Smooth muscle cell (in vitro differentiated cells): ENCODE measurements around the gene LYSET. TPM values are rescaled to one million over a fixed set of nuclear protein-coding genes. Genes with fewer than 3 reads are reported as not detected.
A peak's percentile ranks its signal among the peaks of the same experiment; 100 is the strongest.

Experiments used
- DNase-seq: peaks from one replicate; lab custom pipeline; 2025; ENCODE audit not compliant: unreplicated experiment; lab: John Stamatoyannopoulos, UW
- H2AFZ ChIP-seq: fragments of 200-600 bp; sonication (generic); 2 replicates; pipeline ENCODE4 v1.6.0; 2016; ENCODE audit warnings: antibody characterized with exemption, low read depth, mild to moderate bottlenecking
- H3F3A ChIP-seq: fragments of 200-600 bp; sonication (generic); 2 replicates; pipeline ENCODE4 v1.6.0; 2017; ENCODE audit warnings: antibody characterized with exemption, low read depth
- H3K27ac ChIP-seq: fragments of 200-600 bp; sonication (generic); 2 replicates; pipeline ENCODE4 v1.5.1; 2016; ENCODE audit warnings: low read depth, mild to moderate bottlenecking
- H3K27me3 ChIP-seq: fragments of 200-600 bp; sonication (generic); 2 replicates; pipeline ENCODE4 v1.6.1; 2016; ENCODE audit warnings: low read depth, mild to moderate bottlenecking
- H3K36me3 ChIP-seq: fragments of 200-600 bp; sonication (generic); 2 replicates; pipeline ENCODE4 v1.5.1; 2016; ENCODE audit warnings: low read depth
- H3K4me1 ChIP-seq: fragments of 200-600 bp; sonication (generic); 2 replicates; pipeline ENCODE4 v1.5.1; 2016; ENCODE audit warnings: low read depth
- H3K4me2 ChIP-seq: fragments of 200-600 bp; sonication (generic); 2 replicates; pipeline ENCODE4 v1.6.0; 2016; ENCODE audit warnings: mild to moderate bottlenecking
- H3K4me3 ChIP-seq: fragments of 200-600 bp; sonication (generic); 2 replicates; pipeline ENCODE4 v1.5.1; 2016; ENCODE audit warnings: mild to moderate bottlenecking
- H3K79me2 ChIP-seq: fragments of 200-600 bp; sonication (generic); 2 replicates; pipeline ENCODE4 v1.6.0; 2016; ENCODE audit warnings: low read depth, mild to moderate bottlenecking
- H3K9ac ChIP-seq: fragments of 200-600 bp; sonication (generic); 2 replicates; pipeline ENCODE4 v1.6.0; 2016; ENCODE audit warnings: low read depth
- H3K9me3 ChIP-seq: fragments of 200-600 bp; sonication (generic); replicated peaks from 2 replicates; pipeline ENCODE4 v1.5.1; 2016; ENCODE audit warnings: low read depth
- H4K20me1 ChIP-seq: fragments of 200-600 bp; sonication (generic); 2 replicates; pipeline ENCODE4 v1.6.0; 2016; ENCODE audit warnings: low read depth
- WGBS: methylation state at CpG from one replicate; pipeline ENCODE4 v1.1.7; 2016; ENCODE audit warnings: low lambda C conversion rate; 5-methylcytosine and 5-hydroxymethylcytosine counted together
- polyA plus RNA-seq: library from polyadenylated mRNA; unstranded; fragments of >200 nt; fragmentation: Nextera tagmentation; extraction: Ambion mirVana; gene quantifications from 2 replicates; pipeline ENCODE4 v1.2.1, GENCODE V29; 2016
- total RNA-seq: library from RNA; depleted of rRNA; stranded (reverse); fragments of >200 nt; gene quantifications from 2 replicates; pipeline ENCODE4 v1.2.3, GENCODE V29; 2014
- TF ChIP-seq, protein P1 (sequence below): fragments of 200-600 bp; sonication (generic); IDR thresholded peaks from 2 replicates; pipeline ENCODE4 v1.5.1; 2017; ENCODE audit warnings: borderline replicate concordance, mild to moderate bottlenecking, antibody characterized with exemption; ENCODE audit not compliant: insufficient read depth, poor library complexity, severe bottlenecking

LYSET gene
- total and polyA plus RNA-seq, 2 experiments from 2014 or later = 7.9 to 17.9 TPM

DNA sequence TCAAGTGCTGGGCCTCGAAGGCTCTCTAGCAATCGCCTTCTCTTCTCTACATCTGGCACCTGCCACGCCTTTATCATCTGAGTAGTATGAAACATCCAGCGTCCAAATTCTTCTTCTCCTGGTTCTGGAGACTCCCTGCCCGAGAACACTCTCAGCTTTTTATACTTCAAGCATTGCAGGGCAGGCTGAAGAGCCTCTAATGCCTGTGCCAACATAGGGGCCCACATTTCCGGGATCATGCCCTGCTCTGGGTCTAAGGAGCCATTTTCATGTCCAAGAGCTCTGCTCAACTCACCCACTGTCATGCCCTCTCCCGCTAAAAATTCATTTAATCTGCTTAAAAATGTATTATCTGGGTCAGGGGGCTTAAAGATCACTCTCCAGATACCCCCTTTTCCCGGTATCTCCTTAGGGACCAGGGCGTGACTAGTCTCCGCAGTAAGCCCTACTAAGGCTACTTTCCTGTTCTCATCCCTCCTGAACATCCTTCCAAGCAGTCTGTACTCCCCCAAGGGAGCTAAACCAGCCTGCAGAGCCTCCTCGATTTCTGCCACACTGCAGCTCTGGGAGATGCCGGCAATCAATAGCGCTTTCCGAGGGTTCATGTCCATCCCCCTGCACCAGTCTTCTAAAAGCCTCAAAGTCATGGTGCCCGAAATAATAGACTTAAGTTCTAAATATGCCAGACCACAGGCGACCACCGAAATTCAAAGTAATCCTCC, 1.4 kb upstream of the LYSET start:
- H3K27ac ChIP-seq = no peak overlapping the region
- 52% methylated on average over 17 of the region's 17 CpGs for WGBS
- H3K4me3 ChIP-seq = peak overlapping the region; percentile 87
- H3K9me3 ChIP-seq = no peaks in the 10 kb centered on the region
- H2AFZ ChIP-seq = peak overlapping the region; percentile 96
- peak overlapping the region; percentile 77 for H3K9ac ChIP-seq
- peaks cover 3% of the 10 kb centered on the region for H3F3A ChIP-seq
- H3K4me2 ChIP-seq = peak overlapping the region; percentile 100
- TF ChIP-seq, protein P1, sequence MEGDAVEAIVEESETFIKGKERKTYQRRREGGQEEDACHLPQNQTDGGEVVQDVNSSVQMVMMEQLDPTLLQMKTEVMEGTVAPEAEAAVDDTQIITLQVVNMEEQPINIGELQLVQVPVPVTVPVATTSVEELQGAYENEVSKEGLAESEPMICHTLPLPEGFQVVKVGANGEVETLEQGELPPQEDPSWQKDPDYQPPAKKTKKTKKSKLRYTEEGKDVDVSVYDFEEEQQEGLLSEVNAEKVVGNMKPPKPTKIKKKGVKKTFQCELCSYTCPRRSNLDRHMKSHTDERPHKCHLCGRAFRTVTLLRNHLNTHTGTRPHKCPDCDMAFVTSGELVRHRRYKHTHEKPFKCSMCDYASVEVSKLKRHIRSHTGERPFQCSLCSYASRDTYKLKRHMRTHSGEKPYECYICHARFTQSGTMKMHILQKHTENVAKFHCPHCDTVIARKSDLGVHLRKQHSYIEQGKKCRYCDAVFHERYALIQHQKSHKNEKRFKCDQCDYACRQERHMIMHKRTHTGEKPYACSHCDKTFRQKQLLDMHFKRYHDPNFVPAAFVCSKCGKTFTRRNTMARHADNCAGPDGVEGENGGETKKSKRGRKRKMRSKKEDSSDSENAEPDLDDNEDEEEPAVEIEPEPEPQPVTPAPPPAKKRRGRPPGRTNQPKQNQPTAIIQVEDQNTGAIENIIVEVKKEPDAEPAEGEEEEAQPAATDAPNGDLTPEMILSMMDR = no peak
- peaks cover 3% of the 10 kb centered on the region for H3K4me1 ChIP-seq
- H3K36me3 ChIP-seq = no peaks in the 10 kb centered on the region
- H3K27me3 ChIP-seq = no peaks in the 10 kb centered on the region
- peaks cover 27% of the 10 kb centered on the region for H3K79me2 ChIP-seq
- DNase-seq = no peak
- H4K20me1 ChIP-seq = no peaks in the 10 kb centered on the region

- peak overlapping the region; percentile 100 for H2AFZ ChIP-seq
- peaks cover 27% of the 10 kb centered on the region for H3K79me2 ChIP-seq
- no peaks in the 10 kb centered on the region for H3K36me3 ChIP-seq
- 2% methylated on average over 10 of the region's 10 CpGs for WGBS
- no peaks in the 10 kb centered on the region for H3K27me3 ChIP-seq
- H4K20me1 ChIP-seq = no peaks in the 10 kb centered on the region
- no peak for DNase-seq
- H3K9ac ChIP-seq = peak overlapping the region; percentile 90
- no peaks in the 10 kb centered on the region for H3K9me3 ChIP-seq
- peaks cover 3% of the 10 kb centered on the region for H3K4me1 ChIP-seq
- H3K27ac ChIP-seq = peak overlapping the region; percentile 96
- peaks cover 3% of the 10 kb centered on the region for H3F3A ChIP-seq
- H3K4me3 ChIP-seq = peak overlapping the region; percentile 87
- TF ChIP-seq, protein P1 = no peak
- H3K4me2 ChIP-seq = peak overlapping the region; percentile 100
Observed at GRCh38 chr14:93185349-93185720, 218 bp downstream of the LYSET start.

GRCh38 chr14:93186466-93186865, 1.3 kb downstream of the LYSET start:
- Histone ChIP-seq H4K20me1 (no peaks in the 10 kb centered on the region), H3K4me3 (no peak overlapping the region), H3K9me3 (no peaks in the 10 kb centered on the region), H3K9ac (no peak overlapping the region), H3K4me1 (peaks cover 3% of the 10 kb centered on the region), H3K27me3 (no peaks in the 10 kb centered on the region), H3F3A (peaks cover 3% of the 10 kb centered on the region), H3K27ac (no peak overlapping the region), H2AFZ (no peak overlapping the region), H3K79me2 (peaks cover 27% of the 10 kb centered on the region), H3K4me2 (no peak overlapping the region), H3K36me3 (no peaks in the 10 kb centered on the region)
- WGBS = 93% methylated on average over 6 of the region's 6 CpGs
- TF ChIP-seq, protein P1 = no peak
- no peak for DNase-seq

DNA sequence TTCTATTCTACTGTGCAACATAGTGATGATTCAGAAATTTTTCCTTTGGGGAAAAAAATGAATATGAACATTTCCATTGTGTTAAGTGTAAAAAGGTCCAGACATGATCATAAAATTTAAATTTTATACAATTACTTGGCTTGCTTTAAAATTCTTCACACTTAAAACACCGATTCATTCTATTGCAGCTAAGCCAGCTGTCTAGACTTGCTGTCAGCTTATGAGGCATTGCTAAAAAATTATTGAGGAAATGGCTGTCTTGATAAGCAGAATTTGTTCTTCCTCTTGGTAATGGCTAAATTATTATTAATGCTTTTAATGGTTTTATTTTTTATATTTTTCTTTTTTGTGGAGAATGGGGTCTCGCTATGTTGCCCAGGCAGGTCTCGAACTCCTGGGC, 1.8 kb downstream of the LYSET start:
- Histone ChIP-seq H3K27ac (no peak overlapping the region), H3K36me3 (no peaks in the 10 kb centered on the region), H3K4me1 (peaks cover 3% of the 10 kb centered on the region), H3K9me3 (no peaks in the 10 kb centered on the region), H3F3A (peaks cover 3% of the 10 kb centered on the region), H3K27me3 (no peaks in the 10 kb centered on the region), H3K9ac (no peak overlapping the region), H3K79me2 (peaks cover 27% of the 10 kb centered on the region), H3K4me3 (no peak overlapping the region), H3K4me2 (no peak overlapping the region), H4K20me1 (no peaks in the 10 kb centered on the region), H2AFZ (no peak overlapping the region)
- 92% methylated on average over 3 of the region's 3 CpGs for WGBS
- DNase-seq = no peak
- TF ChIP-seq, protein P1 = no peak
